H1 (cell line): ENCODE data around the gene MGST2. TPM values are rescaled to one million over a fixed set of nuclear protein-coding genes. Genes with fewer than 3 reads are reported as not detected.
A peak's percentile ranks its signal among the peaks of the same experiment; 100 is the strongest.

Source experiments
- ATF3 ChIP-seq: IDR thresholded peaks from 2 replicates; pipeline ENCODE4 v1.6.1; 2011; ENCODE audit warnings: low read depth, mild to moderate bottlenecking, low read length; ENCODE audit not compliant: insufficient read depth
- BACH1 ChIP-seq: IDR thresholded peaks from 2 replicates; pipeline ENCODE4 v1.6.1; 2012; ENCODE audit warnings: low read length, improper control_type of control experiment
- CEBPB ChIP-seq: IDR thresholded peaks from 2 replicates; pipeline ENCODE4 v1.6.1; 2012; ENCODE audit warnings: low read depth, low read length
- EGR1 ChIP-seq: IDR thresholded peaks from 2 replicates; pipeline ENCODE4 v1.6.1; 2011; ENCODE audit warnings: low read depth, low read length, borderline replicate concordance
- KDM4A ChIP-seq: IDR thresholded peaks from one replicate; pipeline ENCODE4 v1.7.1; 2012; ENCODE audit warnings: low read depth, mild to moderate bottlenecking, moderate library complexity, low read length, inconsistent platforms; ENCODE audit not compliant: severe bottlenecking
- NRF1 ChIP-seq: IDR thresholded peaks from 2 replicates; pipeline ENCODE4 v1.6.1; 2011; ENCODE audit warnings: mild to moderate bottlenecking, low read depth, low read length, improper control_type of control experiment
- RAD21 ChIP-seq, 2 experiments: IDR thresholded peaks in 1 of 2; conservative IDR thresholded peaks in 1 of 2; 2 replicates each; pipeline ENCODE4 v1.6.1; 2011; ENCODE audit warnings: low read depth in 2 of 2, low read length in 2 of 2, improper control_type of control experiment in 1 of 2, inconsistent platforms in 1 of 2, mild to moderate bottlenecking in 1 of 2, moderate library complexity in 1 of 2
- RBBP5 ChIP-seq: IDR thresholded peaks from 2 replicates; pipeline ENCODE4 v1.7.1; 2012; ENCODE audit warnings: low read depth, mild to moderate bottlenecking, inconsistent platforms, low read length, moderate library complexity, borderline replicate concordance
- polyA plus RNA-seq, 7 experiments: library from polyadenylated mRNA; depleted of rRNA in 3 of 7; stranded (reverse) in 5 of 7; unstranded in 2 of 7; fragments of >200 nt in 5 of 7; fragments of 200-250 nt in 2 of 7; gene quantifications; 1 replicate in 5 of 7; 2 replicates in 1 of 7; 4 replicates in 1 of 7; pipeline versions ENCODE4 v1.2.1 to v1.2.3, GENCODE V29; 2011 to 2013; ENCODE audit warnings: missing spikeins in 2 of 7, mixed read lengths in 2 of 7
- total RNA-seq: library from RNA; stranded (reverse); fragmentation: NEBNext Ultra II Directional; extraction: Animal tissue kit (Norgen Biotek cat#: 25700); gene quantifications from 2 replicates; pipeline ENCODE4 v1.2.1, GENCODE V29; 2021
- TF ChIP-seq, protein P1 (sequence below): fragments of 300-600 bp; sonication (generic); IDR thresholded peaks from 2 replicates; pipeline ENCODE4 v1.7.1; 2012; ENCODE audit warnings: low read length, moderate library complexity, mild to moderate bottlenecking, inconsistent platforms; ENCODE audit not compliant: insufficient replicate concordance
- TF ChIP-seq, protein P2 (sequence below): IDR thresholded peaks from 2 replicates; pipeline ENCODE4 v1.6.1; 2012; ENCODE audit warnings: inconsistent platforms

Gene MGST2
- total and polyA plus RNA-seq, 2 of the 8 experiments (the other 6 are each of a cell fraction or from before 2014, with no cell fraction given) = 8.0 to 13.6 TPM

DNA sequence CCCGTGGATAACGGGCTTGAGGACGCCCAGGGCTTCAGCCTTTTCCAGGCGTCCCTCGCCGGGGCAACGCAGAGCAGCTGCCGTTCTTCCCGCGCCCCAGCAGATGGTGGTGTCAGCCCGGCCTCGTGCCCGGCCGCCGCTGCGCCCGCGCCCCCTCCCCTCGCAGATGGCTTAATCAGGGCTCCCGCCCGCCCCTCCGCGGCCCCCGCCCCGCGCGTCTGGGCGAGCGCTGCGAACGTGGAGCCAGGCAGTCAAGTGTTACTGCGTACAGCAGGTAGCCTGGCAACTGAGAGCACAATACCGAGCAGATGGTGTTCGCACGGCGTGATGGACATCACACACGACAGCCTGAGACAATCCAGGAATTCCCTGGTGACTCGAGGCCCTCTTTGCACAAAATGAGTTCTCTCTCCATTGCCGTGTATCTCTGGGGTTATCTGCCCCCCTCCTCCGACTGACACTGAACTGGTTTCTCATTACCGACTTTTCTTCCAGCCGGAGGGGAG is 69.3 kb downstream of the MGST2 start (continued):
- TF ChIP-seq, protein P1, sequence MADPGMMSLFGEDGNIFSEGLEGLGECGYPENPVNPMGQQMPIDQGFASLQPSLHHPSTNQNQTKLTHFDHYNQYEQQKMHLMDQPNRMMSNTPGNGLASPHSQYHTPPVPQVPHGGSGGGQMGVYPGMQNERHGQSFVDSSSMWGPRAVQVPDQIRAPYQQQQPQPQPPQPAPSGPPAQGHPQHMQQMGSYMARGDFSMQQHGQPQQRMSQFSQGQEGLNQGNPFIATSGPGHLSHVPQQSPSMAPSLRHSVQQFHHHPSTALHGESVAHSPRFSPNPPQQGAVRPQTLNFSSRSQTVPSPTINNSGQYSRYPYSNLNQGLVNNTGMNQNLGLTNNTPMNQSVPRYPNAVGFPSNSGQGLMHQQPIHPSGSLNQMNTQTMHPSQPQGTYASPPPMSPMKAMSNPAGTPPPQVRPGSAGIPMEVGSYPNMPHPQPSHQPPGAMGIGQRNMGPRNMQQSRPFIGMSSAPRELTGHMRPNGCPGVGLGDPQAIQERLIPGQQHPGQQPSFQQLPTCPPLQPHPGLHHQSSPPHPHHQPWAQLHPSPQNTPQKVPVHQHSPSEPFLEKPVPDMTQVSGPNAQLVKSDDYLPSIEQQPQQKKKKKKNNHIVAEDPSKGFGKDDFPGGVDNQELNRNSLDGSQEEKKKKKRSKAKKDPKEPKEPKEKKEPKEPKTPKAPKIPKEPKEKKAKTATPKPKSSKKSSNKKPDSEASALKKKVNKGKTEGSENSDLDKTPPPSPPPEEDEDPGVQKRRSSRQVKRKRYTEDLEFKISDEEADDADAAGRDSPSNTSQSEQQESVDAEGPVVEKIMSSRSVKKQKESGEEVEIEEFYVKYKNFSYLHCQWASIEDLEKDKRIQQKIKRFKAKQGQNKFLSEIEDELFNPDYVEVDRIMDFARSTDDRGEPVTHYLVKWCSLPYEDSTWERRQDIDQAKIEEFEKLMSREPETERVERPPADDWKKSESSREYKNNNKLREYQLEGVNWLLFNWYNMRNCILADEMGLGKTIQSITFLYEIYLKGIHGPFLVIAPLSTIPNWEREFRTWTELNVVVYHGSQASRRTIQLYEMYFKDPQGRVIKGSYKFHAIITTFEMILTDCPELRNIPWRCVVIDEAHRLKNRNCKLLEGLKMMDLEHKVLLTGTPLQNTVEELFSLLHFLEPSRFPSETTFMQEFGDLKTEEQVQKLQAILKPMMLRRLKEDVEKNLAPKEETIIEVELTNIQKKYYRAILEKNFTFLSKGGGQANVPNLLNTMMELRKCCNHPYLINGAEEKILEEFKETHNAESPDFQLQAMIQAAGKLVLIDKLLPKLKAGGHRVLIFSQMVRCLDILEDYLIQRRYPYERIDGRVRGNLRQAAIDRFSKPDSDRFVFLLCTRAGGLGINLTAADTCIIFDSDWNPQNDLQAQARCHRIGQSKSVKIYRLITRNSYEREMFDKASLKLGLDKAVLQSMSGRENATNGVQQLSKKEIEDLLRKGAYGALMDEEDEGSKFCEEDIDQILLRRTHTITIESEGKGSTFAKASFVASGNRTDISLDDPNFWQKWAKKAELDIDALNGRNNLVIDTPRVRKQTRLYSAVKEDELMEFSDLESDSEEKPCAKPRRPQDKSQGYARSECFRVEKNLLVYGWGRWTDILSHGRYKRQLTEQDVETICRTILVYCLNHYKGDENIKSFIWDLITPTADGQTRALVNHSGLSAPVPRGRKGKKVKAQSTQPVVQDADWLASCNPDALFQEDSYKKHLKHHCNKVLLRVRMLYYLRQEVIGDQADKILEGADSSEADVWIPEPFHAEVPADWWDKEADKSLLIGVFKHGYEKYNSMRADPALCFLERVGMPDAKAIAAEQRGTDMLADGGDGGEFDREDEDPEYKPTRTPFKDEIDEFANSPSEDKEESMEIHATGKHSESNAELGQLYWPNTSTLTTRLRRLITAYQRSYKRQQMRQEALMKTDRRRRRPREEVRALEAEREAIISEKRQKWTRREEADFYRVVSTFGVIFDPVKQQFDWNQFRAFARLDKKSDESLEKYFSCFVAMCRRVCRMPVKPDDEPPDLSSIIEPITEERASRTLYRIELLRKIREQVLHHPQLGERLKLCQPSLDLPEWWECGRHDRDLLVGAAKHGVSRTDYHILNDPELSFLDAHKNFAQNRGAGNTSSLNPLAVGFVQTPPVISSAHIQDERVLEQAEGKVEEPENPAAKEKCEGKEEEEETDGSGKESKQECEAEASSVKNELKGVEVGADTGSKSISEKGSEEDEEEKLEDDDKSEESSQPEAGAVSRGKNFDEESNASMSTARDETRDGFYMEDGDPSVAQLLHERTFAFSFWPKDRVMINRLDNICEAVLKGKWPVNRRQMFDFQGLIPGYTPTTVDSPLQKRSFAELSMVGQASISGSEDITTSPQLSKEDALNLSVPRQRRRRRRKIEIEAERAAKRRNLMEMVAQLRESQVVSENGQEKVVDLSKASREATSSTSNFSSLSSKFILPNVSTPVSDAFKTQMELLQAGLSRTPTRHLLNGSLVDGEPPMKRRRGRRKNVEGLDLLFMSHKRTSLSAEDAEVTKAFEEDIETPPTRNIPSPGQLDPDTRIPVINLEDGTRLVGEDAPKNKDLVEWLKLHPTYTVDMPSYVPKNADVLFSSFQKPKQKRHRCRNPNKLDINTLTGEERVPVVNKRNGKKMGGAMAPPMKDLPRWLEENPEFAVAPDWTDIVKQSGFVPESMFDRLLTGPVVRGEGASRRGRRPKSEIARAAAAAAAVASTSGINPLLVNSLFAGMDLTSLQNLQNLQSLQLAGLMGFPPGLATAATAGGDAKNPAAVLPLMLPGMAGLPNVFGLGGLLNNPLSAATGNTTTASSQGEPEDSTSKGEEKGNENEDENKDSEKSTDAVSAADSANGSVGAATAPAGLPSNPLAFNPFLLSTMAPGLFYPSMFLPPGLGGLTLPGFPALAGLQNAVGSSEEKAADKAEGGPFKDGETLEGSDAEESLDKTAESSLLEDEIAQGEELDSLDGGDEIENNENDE = no peak
- TF ChIP-seq ATF3 = no peak
- peak; percentile 90 to 93 for TF ChIP-seq RAD21 (IDR thresholded peaks at IDR 0.05 in 1 of 2, conservative IDR thresholded peaks at IDR 0.05 in 1 of 2; ENCODE audit: low read depth in 2 of 2, low read length in 2 of 2)
- TF ChIP-seq KDM4A = peak; percentile 57
- peak; percentile 48; the same call in 1 of the 2 replicates for TF ChIP-seq BACH1
- TF ChIP-seq EGR1 = 0 out of 2 replicates have a peak, but pooled peaks have one; percentile 37
- TF ChIP-seq NRF1 = no peak
- TF ChIP-seq, protein P2, sequence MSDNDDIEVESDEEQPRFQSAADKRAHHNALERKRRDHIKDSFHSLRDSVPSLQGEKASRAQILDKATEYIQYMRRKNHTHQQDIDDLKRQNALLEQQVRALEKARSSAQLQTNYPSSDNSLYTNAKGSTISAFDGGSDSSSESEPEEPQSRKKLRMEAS = peak; percentile 97
- peak; percentile 3; the same call in 1 of the 2 replicates for TF ChIP-seq CEBPB
- TF ChIP-seq RBBP5 = 0 out of 2 replicates have a peak, but pooled peaks have one; percentile 17
